Muscle layer of duodenum (tissue), 2 donors: ENCODE measurements around the gene CLEC4G.

Experiments
- H3K27ac ChIP-seq: one replicate; pipeline ENCODE4 v1.7.0; 2013; ENCODE audit warnings: mild to moderate bottlenecking, low read length
- H3K27me3 ChIP-seq: one replicate; pipeline ENCODE4 v1.7.0; 2013; ENCODE audit warnings: low read depth, mild to moderate bottlenecking, control low read depth, low read length
- H3K36me3 ChIP-seq, 2 donors: one replicate each; pipeline ENCODE4 v1.7.0; 2013; ENCODE audit warnings: low read length in 2 of 2, control low read depth in 1 of 2, mild to moderate bottlenecking in 1 of 2; ENCODE audit not compliant: insufficient read depth in 2 of 2, control insufficient read depth in 1 of 2
- H3K4me1 ChIP-seq, 2 donors: one replicate each; pipeline ENCODE4 v1.7.0; 2013; ENCODE audit warnings: low read length in 2 of 2, mild to moderate bottlenecking in 2 of 2, control low read depth in 1 of 2, moderate library complexity in 1 of 2; ENCODE audit not compliant: insufficient read depth in 2 of 2, control insufficient read depth in 1 of 2
- H3K4me3 ChIP-seq, 2 donors: one replicate each; pipeline ENCODE4 v1.7.0; 2013; ENCODE audit warnings: low read length in 2 of 2, low read depth in 1 of 2, mild to moderate bottlenecking in 1 of 2
- H3K9me3 ChIP-seq, 2 donors: one replicate each; pipeline ENCODE4 v1.7.0; 2013; ENCODE audit warnings: low read length in 2 of 2, control low read depth in 1 of 2, mild to moderate bottlenecking in 1 of 2; ENCODE audit not compliant: control insufficient read depth in 1 of 2
- donor health status: healthy.

Gene CLEC4G

DNA sequence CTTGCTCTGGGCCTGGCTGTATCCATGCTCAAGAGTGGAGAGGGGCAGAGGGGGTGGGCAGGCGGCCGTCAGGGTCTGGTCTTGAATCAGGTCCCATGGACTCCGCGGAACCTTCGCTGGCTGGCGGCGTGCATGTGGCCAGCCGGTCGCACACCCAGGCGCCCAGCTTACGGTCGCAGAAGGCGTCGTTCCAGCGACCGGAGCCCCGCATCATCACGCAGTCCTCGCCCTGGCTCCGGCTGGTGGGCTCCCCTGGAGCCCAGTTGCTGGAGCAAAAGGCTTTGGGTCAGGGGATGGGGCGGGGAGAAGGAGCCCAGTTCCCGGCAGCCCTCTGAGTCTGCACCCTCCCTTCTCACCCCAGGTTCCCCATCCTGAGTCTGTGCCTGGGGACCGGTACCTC lies 42.7 kb downstream of the CLEC4G start:
- Histone ChIP-seq H3K27me3 (no peaks in the 10 kb centered on the region), H3K36me3 (no peaks in the 10 kb centered on the region), H3K27ac (no peak overlapping the region), H3K9me3 (no peaks in the 10 kb centered on the region), H3K4me1 (no peaks in the 10 kb centered on the region), H3K4me3 (no peak overlapping the region)

DNA sequence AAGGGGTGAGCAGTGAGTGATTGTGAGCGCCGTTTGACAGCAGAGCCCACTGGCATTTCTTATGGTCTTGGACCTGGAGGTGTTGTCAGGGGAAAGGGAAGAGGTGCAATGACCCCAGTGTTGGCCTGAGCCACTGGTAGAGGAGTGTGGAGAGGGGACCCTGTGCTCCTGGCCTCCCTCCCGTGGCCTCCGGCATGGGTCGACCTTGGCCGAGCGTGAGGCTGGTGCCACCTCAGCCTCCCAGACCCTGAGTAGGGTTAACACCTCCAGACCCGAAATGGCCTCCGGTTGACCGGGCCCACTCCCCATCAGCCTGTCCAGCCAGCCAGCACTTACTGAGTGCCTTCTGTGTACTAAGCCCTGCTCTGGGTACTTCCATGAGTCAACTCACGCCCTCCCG lies 44.7 kb downstream of the CLEC4G start:
- Histone ChIP-seq H3K27me3 (no peaks in the 10 kb centered on the region), H3K4me1 (peaks cover 0 to 7% of the 10 kb centered on the region in 2 donors), H3K9me3 (no peaks in the 10 kb centered on the region), H3K4me3 (no peak overlapping the region), H3K27ac (no peak overlapping the region), H3K36me3 (peaks cover 0 to 14% of the 10 kb centered on the region in 2 donors)

DNA sequence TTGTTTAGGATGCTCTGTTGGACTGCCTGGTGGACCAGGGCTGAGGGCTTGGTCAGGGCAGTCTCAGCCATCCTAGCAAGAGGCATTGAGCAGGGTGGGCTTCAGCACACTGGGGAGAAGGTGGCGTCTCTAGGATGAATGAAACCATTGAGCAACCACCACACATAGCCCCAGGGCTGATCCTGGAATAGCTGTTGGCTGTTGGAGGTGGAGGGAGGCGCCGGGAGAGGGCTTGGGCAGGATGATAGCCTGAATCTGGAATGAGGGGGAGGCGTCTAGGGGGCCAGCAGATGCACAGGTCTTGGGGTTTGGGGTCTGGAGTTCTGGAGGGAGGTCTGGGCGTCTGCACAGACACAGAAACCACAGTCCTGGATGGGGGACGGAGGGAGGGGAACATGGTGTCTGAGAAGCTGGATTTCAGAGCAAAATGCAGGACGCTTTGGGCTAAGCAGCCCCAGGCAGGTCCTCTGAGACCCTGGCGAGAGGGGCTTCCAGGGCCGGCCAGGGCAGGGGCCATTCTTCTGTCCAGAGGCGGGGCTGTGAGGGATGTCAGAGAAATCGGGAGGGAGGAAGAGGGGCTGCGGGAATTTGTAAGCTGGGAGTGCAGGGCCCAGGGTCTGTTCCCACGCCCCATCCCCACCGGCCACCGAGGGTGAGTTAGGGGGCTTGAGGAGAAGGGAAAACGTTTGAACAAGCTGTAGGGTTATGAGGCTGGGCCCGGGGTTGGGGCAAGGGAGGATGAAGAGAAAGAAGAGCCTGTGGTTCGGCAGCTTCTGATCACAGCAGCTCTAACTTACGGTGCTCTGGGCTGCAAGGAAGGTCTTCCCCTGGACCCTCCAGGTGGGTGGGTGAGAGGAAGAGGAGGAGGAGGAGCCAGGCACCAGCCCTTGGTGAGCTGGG lies 46.1 kb downstream of the CLEC4G start:
- H3K4me1 ChIP-seq: peaks cover 0 to 14% of the 10 kb centered on the region in 2 donors
- no peak overlapping the region for H3K27ac ChIP-seq
- H3K36me3 ChIP-seq: peaks cover 0 to 15% of the 10 kb centered on the region in 2 donors
- no peak overlapping the region for H3K4me3 ChIP-seq
- H3K27me3 ChIP-seq: no peaks in the 10 kb centered on the region
- no peaks in the 10 kb centered on the region for H3K9me3 ChIP-seq

DNA sequence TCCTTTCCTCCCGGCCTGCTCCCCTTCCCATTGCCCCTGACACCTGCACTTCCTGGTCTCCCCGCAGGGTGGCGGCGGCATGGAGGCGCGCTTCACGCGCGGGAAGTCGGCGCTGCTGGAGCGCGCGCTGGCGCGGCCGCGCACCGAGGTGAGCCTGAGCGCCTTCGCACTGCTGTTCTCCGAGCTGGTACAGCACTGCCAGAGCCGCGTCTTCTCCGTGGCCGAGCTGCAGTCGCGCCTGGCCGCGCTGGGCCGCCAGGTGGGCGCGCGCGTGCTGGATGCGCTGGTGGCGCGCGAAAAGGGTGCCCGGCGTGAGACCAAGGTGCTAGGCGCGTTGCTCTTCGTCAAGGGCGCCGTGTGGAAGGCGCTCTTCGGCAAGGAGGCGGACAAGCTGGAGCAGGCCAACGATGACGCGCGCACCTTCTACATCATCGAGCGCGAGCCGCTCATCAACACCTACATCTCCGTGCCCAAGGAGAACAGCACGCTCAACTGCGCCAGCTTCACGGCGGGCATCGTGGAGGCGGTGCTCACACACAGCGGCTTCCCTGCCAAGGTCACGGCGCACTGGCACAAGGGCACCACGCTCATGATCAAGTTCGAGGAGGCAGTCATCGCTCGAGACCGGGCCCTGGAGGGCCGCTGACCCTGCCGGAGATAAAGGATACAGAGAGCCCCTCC lies 49.6 kb downstream of the CLEC4G start:
- peaks cover 3% of the 10 kb centered on the region for H3K27me3 ChIP-seq
- H3K4me1 ChIP-seq: peaks cover 0 to 20% of the 10 kb centered on the region in 2 donors
- no peak overlapping the region for H3K27ac ChIP-seq
- H3K4me3 ChIP-seq: peak overlapping the region in 1 of 2 donors; percentile 92
- H3K9me3 ChIP-seq: no peaks in the 10 kb centered on the region
- H3K36me3 ChIP-seq: peaks cover 0 to 15% of the 10 kb centered on the region in 2 donors

DNA sequence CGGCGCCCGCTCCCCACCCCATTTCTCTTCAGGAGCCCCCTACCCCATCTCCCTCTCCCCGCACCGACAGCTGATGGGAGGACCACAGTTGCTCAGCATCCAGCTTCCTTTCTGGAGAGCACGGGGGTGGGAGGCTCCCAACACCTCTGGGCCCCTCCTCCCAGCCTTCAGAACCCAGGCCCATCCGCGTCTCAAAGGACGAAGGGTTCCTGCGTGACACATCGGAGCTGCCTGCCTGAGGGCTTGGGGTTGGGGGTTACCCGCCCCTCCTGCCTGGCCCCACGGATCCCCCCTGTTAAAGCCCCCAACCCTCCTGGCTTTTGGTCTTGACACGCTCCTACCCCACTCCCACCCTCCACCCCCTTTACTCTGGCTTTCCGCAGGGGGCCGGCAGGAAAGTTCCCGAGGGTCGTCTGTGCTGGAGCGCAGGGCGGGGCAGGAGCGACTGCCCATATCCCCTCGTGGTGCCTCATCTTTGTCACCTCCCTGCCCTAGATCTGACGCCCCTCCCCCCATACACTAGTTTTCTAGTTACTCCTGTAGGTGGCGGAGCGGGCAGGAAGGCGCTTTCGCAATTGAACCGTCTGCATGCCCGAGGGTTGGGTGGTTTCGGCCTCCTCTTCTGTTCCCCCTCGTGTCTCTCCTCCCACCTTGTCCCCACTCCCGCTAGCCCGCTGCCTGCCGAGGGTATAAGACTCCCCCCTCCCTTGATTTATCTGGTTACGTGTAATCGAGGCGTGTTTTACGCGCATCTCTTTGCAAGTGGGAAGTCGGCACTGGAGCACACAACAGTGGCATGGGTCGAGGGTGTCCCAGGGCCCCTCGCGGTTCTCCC lies 50.4 kb downstream of the CLEC4G start:
- H3K27ac ChIP-seq: peak overlapping the region; percentile 63
- H3K36me3 ChIP-seq: peaks cover 0 to 15% of the 10 kb centered on the region in 2 donors
- H3K4me3 ChIP-seq: peak overlapping the region; percentile 74 to 92
- H3K4me1 ChIP-seq: peaks cover 0 to 20% of the 10 kb centered on the region in 2 donors
- H3K9me3 ChIP-seq: no peaks in the 10 kb centered on the region
- H3K27me3 ChIP-seq: peaks cover 4% of the 10 kb centered on the region

DNA sequence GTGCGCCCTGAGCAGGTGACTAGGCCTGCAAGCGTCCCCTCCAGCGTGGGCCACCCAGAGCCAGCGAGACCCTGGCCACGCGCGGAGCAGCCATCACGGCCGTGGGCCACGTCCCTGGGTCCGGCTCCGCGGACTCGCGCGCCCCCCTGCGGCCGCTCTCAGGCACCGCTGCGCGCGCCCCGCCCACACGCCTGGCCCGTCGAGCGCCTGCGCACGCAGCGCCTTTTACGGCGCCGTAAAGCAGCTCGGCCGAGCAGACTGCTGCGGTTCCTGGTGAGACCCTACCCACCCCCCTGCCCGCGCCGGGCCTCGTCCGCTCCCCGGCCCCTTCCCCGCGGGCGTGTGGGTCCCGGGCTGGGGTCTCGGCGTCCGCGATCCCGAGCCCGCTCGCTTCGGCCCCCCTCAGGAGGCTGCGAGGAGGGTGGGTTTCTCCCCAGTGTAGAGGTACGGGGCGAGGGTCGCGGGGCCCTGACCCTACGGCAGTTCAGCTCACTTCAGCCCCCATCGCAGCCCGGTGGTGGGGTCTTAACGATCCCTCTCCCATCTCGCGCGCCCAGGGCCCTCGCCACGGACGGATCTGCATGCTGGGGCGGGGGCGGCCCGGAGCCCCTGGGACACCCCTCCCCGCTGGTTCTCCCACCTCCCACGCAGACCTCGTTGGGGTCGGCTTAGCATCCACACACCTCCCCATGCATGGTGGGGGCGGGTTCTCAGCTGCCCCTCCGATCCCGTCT lies 51.1 kb downstream of the CLEC4G start, which contains the start of gene TRAPPC5:
Gene TRAPPC5, plus strand, starts transcription at position 228 of the 734 bp plus-strand sequence. CDS start 1,421 bp downstream, outside the sequence.
- Histone ChIP-seq H3K27me3 (peaks cover 4% of the 10 kb centered on the region), H3K27ac (peak within 1 kb of the TSS; percentile 63), H3K36me3 (peaks cover 0 to 15% of the 10 kb centered on the region in 2 donors), H3K4me3 (peak within 1 kb of the TSS; percentile 74 to 92), H3K4me1 (peaks cover 0 to 20% of the 10 kb centered on the region in 2 donors), H3K9me3 (no peaks in the 10 kb centered on the region)

DNA sequence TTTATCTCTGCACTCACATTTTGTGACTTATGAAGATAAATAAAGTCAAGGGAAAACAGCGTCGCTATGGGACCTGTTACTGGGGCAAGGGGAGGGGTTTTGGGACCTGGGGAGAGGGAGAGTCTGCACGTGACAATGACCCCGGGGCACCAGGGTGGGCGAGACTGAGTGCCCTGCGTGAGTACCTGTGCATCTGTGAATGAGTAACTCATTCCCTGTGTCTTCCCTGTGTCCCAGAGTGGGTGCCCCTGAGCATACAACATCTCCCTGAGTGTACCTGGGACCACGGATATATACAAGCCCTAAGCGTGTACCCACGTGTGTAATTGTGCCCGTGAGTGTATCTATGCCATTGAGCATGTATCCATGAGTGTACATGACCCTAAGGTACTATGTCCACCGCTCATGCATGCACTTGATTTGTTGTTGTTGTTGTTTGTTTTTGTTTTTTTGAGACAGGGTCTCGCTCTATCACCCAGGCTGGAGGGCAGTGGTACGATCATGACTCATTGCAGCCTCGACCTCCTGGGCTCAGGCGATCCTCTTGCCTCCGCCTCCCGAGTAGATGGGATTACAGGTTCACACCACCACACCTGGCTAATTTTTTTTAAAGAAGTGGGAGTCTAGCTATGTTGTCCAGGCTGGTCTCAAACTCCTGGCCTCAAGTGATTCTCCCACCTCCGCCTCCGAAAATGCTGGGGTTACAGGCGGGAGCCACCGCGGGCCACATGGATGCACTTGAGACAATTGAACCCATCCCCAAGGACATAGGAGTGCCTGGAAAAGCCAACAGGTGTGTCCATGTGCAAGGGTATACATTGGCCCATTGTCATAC lies 51.9 kb downstream of the CLEC4G start:
- Histone ChIP-seq H3K27ac (no peak overlapping the region), H3K4me3 (peak overlapping the region; percentile 74 to 92)

DNA sequence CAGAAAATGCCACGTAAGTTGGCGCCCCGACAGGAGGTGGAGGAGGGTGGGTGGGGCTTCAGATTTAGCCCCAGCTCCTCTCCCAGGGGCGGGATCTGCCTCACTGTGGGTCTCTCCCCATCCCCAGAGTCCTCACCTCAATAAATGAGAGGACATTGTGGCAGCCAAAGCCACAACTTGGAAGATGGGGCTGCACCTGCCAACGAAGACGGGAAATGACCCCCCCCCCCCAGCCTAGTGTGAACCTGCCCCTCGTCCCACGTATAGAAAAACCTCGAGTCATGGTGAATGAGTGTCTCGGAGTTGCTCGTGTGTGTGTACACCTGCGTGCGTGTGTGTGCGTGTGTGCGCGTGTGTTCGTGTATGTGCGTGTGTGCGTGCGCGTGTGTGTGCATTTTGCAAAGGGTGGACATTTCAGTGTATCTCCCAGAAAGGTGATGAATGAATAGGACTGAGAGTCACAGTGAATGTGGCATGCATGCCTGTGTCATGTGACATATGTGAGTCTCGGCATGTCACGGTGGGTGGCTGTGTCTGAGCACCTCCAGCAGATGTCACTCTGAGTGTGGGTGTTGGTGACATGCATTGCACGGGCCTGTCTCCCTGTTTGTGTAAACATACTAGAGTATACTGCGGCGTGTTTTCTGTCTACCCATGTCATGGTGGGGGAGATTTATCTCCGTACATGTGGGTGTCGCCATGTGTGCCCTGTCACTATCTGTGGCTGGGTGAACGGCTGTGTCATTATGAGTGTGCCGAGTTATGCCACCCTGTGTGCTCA lies 52.7 kb downstream of the CLEC4G start:
- Histone ChIP-seq H3K36me3 (peaks cover 0 to 15% of the 10 kb centered on the region in 2 donors), H3K4me1 (peaks cover 0 to 20% of the 10 kb centered on the region in 2 donors), H3K27ac (no peak overlapping the region), H3K27me3 (peaks cover 4% of the 10 kb centered on the region), H3K4me3 (no peak overlapping the region), H3K9me3 (no peaks in the 10 kb centered on the region)

More for the DNA sequence above, 51.9 kb downstream of the CLEC4G start:
- H3K9me3 ChIP-seq: no peaks in the 10 kb centered on the region
- H3K4me1 ChIP-seq: peaks cover 0 to 20% of the 10 kb centered on the region in 2 donors
- H3K36me3 ChIP-seq: peaks cover 0 to 15% of the 10 kb centered on the region in 2 donors
- peaks cover 4% of the 10 kb centered on the region for H3K27me3 ChIP-seq
